ENCODE data around the gene VPS37B. TPM values are rescaled to one million over a fixed set of nuclear protein-coding genes. Genes with fewer than 3 reads are reported as not detected.
"Not testable (repeated sequence)": the region's sequence is repeated elsewhere in the genome, so short reads cannot be mapped to it uniquely, and the experiment has no call there.

Gene VPS37B, protein sequence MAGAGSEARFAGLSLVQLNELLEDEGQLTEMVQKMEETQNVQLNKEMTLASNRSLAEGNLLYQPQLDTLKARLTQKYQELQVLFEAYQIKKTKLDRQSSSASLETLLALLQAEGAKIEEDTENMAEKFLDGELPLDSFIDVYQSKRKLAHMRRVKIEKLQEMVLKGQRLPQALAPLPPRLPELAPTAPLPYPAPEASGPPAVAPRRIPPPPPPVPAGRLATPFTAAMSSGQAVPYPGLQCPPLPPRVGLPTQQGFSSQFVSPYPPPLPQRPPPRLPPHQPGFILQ
- polyA plus RNA-seq (ENCODE audit: insufficient read length), result 22.4 TPM

DNA sequence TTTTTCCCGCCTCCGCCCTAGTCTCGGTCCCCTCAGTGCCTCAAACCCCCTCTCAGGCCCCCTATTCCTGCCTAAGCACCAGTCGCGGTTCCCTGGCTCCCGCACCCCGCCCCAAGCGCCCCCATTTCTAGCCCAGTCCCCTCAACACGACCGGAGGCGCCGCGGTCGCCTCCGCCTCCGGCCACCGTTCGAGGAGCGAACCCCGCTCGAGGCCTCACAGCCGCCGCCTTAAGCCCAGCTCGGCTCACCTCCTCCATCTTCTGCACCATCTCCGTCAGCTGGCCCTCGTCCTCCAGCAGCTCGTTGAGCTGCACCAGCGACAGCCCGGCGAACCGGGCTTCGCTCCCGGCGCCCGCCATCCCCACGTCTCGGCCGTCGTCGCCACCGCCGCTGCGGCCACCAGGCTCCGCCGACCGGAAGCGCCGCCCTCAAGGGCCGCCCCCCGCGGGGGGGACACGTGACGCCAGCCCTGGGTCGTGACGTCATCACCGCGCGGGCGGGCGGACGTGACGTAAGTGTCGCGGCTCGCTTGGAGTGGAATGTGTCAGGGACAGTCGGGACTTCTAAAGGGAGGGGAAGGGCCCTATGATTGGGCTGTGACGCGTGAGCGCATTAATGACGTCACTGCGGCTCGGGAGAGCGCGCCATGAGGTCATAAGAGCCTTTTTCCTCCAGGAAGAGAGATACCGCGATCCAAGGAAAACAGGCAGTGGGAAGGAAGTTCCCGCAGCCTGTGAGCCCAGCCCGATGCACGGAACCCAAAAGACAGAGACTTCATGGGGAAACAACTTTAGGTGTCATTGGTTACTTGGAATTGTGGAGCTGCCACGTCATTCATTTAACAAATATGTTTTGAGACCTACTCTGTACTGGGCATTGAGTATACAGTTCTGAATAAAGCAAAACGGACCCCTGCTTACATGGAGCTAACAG is at the start of gene VPS37B:
Gene VPS37B (minus strand): TSS at position 421 of the 933 bp plus-strand sequence. CDS start 62 bp downstream, at position 359.
- no peak for DNase-seq (ENCODE audit: low read depth)

DNA sequence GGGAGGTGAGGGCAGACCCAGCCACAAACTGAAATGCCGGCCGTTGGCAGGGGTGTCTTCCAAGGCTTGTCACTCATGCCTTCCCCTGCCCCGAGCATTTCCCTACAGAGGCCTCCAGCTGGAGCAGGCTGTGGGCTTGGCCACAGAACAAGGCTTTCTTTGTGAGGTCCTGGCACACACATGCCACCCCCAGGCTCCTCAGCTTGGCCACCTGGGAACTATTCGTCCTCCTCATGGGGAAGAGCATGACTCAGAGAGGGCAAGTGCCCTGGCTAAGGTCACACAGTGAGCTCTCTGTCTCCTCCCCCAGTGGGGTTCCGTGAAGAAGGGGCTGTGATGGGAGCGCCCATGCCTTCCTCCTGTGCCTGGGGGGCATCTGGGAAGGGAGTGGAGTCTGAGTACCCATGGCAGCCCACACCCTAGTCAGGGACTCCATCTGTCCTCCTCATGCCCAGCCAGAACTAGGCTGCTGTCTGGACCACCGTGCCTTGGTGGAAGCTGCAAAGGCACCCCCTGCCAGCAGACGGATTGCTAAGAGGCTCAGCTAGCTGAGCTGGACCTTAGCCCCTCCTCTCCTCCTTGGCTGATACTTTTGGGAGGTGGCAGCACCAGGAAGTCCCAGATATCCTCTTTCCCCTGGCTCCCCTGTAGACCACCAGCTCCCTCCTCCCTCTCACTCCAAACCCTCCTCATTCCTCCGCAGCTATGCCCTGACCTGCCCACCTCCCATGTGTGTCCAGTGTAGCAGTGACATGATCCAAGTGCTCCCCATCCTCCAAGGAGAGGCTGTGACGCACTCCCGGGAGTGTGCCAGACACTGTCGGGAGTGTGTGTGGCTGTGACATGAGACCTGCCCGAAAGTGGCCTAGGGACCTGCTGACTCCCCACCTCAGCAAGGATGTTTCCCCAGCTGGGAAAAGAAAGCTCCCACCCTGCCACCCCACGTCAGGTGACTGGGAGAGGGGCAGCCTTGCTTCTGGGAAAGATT is 49.0 kb upstream of the VPS37B start:
- DNase-seq (ENCODE audit: low read depth), result no peak

DNA sequence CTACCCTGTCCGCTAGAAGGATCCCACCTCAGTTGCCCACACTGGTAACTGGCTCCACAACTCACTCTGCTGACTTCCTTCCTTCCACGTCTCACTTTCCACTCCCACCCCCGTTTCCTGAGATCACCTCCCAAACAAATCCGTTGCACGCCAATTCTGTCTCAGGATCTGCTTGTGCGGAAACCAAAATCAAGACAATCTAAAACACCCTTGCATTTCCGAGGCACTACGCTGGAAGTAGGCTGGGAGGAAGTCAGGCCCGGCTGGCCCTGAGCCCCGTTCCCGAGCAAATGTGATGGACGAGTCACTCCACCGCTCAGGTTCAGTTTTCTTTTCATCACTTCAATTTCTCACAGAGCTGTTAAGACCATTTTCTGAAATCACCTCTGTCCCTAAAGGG is 47.3 kb upstream of the VPS37B start:
- no peak for DNase-seq (ENCODE audit: low read depth)

DNA sequence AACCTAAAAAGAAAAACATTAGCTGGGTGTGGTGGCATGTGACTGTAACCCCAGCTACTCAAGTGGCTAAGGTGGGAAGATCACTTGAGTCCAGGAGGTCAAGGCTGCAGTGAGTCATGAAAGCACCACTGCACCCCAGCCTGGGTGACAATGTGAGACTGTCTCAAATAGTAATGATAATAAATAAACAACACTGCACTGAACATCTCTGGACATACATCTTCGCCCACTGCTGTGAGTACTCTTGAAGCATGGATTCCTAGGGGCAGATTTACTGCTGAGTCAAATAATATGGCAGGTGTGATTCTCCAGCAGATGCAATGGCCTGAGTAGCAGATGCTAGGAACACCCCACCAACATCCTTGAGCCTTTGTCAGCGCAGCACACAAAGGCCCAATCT is 46.7 kb upstream of the VPS37B start:
- no peak for DNase-seq (ENCODE audit: low read depth)

DNA sequence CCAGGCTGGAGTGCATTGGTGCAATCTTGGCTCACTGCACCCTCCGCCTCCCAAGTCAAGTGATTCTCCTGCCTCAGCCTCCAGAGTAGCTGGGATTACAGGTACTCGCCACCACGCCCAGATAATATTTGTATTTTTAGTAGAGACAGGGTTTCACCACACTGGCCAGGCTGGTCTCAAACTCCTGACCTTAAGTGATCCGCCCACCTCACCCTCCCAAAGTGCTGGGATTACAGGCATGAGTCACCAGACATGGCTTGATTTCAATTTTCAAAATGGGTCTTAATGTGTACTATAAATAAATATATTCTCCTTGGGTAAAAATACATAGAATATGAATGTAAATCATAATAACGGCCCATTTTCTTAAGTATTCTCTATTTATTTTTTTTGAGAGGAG is 45.4 kb upstream of the VPS37B start:
- not testable (repeated sequence) for DNase-seq (ENCODE audit: low read depth)

DNA sequence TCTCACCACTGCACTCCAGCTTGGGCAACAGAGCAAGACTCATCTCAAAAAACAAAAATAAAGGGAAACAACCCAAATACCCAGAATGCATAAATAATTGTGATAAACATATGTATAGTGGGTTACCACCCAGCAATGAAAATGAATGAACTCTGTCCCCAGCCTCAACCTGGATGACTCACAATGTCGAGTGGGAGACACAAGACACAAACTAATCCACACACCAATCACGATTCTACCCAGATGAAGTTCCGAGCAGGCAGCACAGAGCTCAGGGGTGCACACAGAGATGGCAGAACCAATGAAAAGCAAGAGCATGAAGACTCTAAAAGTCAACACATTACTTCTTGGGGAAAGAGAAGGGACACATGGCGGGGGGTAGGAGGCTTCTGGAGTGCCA is 43.2 kb upstream of the VPS37B start:
- DNase-seq (ENCODE audit: low read depth), result no peak

DNA sequence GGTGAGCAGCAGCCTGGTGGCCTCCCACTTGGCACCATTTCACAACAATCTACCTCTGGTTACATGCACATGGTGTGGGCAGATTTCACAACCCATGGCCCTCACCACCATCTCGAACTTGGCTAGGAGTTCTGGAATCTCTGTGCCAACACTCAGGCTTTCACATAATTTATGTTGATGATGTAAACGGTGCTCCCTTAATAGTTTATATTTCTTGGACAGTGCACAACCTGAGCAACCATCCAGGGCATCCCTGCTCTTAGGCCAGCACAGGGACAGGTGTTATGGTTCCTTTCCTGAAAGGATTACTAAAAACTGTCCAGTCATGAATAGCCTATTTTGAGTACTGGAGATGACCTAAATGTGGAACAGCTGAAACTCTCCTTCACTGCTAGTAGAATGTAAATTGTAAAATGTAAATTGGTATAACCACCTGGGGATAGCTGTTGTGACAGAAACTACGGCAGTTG is 41.7 kb upstream of the VPS37B start:
- DNase-seq (ENCODE audit: low read depth), result no peak

DNA sequence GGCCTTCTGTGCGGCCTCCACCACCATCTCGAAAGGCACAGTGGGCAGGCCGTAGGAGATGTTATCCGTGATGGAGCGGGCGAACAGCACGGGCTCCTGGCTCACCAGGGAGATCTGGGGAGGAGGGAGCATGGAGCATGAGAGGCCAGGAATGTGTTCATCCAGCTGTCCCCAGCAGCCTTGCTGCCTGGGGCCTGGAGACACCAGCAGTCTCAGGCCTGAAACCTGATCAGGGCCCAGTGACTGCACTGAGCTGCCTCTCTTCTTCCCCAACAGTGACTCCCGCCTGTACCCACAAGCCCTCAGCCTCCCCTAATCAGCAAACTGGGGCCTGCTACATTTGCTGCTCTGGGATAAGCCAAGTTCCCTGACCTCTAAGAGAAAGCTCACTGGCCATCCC is 39.4 kb upstream of the VPS37B start:
- no peak for DNase-seq (ENCODE audit: low read depth)

DNA sequence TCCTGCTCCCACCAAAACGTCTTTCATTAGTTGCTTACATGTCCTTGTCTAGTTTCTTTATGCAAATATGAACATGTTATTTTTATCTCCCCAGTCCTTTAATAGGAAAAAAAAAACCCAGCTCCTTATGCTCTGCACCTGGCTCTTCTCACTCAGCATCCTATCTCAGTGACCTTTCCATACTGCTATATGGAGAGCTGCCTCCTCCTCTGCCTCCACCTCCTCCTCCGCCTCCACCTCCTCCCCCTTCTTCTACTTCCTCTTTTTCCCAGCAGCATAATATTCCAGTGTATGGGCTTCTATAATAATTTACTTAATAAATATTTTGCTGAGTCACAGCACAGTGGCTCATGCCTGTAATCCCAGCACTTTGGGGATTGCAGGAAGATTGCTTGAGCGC is 38.8 kb upstream of the VPS37B start:
- no peak for DNase-seq (ENCODE audit: low read depth)

DNA sequence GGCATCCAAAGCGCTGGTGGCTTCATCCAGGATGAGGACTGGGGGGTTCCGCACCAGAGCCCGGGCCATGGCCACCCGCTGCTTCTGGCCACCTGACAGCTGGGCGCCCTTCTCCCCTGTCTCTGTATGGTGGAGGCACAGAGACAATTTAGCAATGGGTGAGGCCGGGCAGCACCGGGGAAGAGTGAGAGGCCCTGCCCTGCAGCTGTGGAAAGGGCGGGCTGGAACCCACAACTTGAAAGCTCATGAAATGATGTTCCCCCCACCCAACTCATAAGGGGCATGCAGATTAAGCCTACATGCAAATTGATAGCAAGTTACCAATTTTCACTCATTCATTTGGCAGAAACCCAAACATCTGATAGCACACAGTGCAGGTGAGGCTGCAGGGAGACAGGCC is 36.3 kb upstream of the VPS37B start:
- no peak for DNase-seq (ENCODE audit: low read depth)

DNA sequence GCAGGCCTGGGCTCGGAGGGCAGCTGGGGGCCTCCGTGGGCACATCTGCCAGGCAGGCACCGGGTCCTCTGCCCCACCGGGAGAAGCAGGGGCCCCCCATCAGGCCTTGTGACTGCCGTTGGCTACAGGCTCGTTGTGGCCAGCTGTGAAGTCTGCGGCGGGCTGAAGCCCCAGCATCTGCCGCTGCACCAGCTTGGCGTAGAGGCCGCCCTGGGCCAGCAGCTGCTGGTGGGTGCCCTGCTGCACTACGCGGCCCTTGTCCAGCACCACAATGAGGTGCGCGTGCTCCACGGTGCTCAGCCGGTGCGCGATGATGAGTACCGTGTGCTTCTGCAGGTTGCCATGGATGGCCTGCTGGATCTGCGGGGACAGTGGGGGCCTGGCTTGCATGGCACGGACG is 33.9 kb upstream of the VPS37B start:
- DNase-seq (ENCODE audit: low read depth), result no peak

DNA sequence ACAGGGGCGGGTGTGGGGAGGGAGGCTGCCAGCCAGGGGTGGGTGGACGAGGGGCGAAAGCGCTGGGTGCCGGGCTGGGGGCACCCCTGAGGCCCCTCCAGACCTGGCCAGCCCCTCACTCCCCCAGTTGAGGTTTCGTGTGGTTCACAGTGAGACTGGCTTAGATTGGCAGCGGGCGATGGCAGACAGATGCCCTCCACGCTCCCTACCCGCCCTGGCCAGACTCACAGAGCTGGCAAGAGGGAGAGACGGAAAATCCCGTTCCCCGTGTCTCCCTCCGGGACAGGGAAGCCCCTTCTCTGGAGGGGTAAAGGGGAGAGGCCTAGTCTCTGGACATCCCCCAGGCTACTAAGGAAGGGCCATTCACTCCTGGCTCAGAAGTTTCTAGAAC is 33.2 kb upstream of the VPS37B start:
- no peak for DNase-seq (ENCODE audit: low read depth)

DNA sequence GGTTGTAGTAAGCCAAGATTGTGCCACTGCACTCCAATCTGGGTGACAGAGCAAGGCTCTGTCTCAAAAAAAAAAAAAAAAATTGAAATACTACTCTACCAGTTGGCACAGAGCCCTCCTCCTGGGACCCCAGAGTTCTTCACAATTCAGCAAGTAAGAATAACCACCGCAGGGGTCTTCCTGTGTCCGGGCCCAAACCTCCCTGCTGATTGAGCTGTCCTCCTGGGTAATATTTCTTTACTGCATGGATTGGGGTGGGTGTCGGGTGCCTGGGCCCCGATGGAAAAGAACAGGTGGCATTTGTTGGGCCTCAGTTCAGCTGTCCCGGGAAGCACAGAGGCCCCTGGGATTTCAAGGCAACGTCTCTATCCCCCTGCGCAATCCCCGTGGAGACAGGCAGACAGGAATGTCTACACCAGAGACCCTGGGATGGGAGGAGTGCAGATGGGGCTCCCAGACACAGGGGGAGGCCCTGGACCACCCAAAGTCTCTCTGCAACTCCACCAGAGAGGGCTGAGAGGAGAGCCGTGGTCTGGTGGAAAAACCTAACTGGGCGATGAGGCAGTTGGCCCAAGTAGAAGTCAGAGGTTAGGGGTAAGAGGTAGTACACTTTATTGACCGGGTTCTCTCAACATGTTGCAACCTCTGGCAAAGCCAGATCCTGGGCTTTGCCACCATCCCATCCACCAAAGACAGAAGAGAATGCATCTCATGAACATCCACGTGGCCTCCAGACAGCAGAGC is 32.7 kb upstream of the VPS37B start:
- DNase-seq (ENCODE audit: low read depth), result no peak

DNA sequence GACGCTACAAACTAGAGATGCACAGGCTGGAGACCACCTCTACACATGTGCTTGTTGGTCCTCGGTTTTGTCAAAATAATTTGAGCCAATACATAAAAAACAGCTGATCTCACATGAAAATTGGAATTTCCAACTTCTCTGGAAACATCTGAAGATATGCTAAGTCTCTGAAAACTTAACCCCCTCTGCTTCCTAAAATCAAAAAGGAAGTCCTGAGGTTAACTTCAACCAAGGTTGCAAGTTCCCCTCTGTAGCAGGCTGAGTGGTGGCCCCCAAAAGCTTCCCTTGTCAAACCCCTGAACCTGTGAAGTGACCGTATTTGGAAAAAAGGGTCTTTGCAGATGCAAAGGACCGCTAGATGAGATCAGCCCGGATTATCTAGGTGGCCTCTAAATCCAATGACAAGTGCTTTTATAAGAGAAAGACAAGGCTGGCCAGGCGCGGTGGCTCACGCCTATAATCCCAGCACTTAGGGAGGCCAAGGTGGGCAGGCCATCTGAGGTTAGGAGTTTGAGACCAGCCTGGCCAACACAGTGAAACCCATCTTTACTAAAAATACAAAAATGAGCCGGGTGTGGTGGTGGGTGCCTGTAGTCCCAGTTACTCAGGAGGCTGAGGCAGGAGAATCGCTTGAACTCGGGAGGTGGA is 32.0 kb upstream of the VPS37B start:
- DNase-seq (ENCODE audit: low read depth), result no peak

DNA sequence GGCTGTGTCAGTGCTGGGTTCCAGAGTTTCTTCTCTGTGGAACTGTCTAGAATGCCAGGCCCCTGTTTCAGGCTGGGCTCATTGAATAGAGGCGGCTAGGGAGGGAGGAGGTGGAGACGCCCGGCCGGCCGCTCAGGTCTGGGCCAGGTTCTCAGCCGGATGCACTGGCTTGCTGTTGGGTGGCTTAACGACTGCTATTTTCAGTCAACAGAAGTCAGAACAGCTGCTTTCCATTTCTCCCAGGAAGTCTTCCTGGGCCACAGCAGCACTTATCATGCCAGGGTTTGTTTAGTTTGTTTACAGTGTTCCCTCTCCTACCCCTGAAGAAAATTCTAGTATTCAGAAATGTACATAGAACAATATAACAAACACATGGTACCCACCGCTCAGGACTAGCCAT is 26.0 kb upstream of the VPS37B start:
- no peak for DNase-seq (ENCODE audit: low read depth)

DNA sequence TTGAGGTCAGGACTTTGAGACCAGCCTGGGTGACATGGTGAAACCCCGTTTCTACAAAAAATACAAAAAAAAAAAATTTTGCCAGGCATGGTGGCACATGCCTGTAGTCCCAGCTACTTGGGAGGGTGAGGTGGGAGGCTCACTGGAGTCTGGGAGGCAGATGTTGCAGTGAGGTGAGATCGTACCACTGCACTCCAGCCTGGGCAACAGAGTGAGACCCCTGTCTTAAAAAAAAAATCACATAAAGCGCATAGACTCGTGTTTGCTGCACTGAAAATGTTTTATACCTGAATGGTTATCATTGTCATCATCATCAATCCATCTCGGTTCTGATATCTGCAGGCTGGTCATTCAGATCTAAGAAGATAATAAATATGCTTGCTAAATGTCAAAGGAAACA is 24.8 kb upstream of the VPS37B start:
- DNase-seq (ENCODE audit: low read depth), result no peak

DNA sequence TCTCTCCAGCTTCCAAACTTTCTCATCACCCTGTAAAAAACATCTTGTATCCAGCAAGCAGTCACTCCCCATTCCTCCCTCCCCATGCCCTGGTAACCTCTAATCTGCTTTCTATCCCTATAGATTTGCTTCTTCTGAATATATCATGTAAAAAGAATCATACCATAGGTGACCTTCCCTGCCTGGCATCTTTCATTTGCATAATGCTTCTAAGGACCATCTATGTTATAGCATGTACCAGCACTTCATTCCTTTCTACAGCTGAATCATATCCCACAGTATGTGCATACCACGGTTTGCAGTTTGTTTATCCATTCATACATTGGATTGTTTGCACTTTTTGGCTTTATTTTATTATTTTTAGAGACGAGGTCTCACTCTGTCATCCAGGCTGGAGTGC is 22.9 kb upstream of the VPS37B start:
- DNase-seq (ENCODE audit: low read depth), result no peak

DNA sequence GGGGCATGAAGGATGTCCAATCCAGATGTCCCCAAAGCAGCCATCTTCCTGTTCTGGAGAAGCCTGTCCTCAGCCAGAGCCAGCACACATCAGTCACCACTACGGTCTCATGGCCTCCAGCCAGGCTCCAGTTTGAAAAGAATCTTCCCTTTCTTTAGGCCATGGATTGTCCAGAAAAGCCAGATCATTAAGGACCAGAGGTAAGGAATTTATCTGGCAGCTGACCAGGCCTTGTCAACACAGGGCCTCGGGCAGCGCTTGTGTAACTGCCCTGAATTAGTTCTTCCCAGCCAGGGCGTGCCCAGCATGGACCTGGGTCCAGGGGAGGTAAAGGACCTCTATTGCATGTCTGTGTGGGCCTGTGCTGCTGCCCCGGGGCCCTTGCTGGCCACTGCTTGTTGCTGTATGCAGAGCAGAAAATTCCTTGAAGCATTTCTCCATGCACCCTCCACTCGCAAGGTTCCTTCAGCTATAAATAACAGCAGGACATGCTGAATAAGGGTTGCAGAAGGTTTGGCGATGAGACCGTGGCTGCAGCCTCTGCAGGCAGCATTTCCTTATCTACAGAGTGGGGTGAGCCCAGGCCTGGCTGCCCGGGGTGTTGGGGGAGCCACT is 21.7 kb upstream of the VPS37B start:
- DNase-seq (ENCODE audit: low read depth), result no peak

DNA sequence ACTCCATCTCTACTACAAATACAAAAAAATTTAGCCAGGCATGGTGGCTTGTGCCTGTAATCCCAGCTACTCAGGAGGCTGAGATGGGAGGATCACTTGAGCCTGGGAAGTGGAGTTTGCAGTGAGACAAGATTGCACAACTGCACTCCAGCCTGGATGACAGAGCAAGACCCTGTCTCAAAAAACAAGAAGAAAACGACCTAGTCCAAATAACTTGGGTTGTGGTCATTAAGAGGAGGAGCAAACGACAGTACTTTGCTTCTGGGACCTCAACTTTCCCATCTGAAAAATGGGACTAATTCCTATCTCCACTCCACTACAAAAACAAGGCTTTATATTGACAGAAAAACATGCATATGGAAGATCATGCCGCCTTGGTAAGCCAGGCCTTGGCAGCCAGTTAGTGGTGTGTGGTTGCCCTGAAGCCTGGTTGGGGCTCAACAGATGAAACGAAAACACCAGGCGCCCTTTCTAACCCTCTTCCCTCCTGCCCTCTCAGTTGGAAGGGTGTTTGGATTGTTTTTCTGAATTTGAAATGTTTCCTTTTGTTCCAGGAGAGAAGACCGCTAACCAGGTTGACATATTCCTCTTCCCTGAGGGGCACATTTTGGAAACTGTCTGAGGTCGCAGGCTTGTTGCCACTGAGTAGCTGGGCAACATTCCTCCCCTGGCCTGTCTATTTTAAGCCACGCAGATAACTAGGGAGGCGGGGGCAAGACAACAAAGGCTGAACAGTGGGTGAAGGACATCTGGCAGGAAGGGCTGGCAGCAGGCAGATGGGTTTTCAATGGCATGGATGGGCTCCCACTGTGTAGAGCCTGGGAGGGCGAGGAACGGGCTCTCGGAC is 13.7 kb upstream of the VPS37B start:
- DNase-seq (ENCODE audit: low read depth), result no peak
